A673 (cell line): ENCODE measurements around the gene CTRL. TPM values are rescaled to one million over a fixed set of nuclear protein-coding genes. Genes with fewer than 3 reads are reported as not detected.

Experiments
- BruUV-seq: library from RNA; stranded (reverse); fragments of 400-500 nt; replicated peaks from 2 replicates; lab custom pipeline; 2021; lab: Mats Ljungman, UMichigan
- CTCF ChIA-PET: fragments of 300-600 bp; sonication (Branson Sonifier 250); formaldehyde crosslinking; loops from one replicate; lab custom pipeline; 2022; ENCODE audit warnings: antibody characterized with exemption; lab: Charles Lee
- POLR2A ChIA-PET: fragments of 300-600 bp; sonication (Branson Sonifier 250); formaldehyde crosslinking; loops from one replicate; lab custom pipeline; 2022; ENCODE audit warnings: antibody characterized with exemption; ENCODE audit not compliant: low non-redundant PET; lab: Charles Lee
- DNase-seq: peaks from one replicate; pipeline ENCODE4 v3.0.0-alpha.2; 2015; ENCODE audit warnings: low spot score
- H3K27ac ChIP-seq: fragments of 200-600 bp; sonication (generic); 2 replicates; pipeline ENCODE4 v1.5.1; 2016; ENCODE audit warnings: mixed run types, low read depth, mild to moderate bottlenecking, mixed read lengths, antibody characterized with exemption, low read length; ENCODE audit not compliant: poor library complexity, severe bottlenecking
- H3K27me3 ChIP-seq: fragments of 200-600 bp; sonication (generic); replicated peaks from 2 replicates; pipeline ENCODE4 v1.6.1; 2017; ENCODE audit warnings: mixed run types, low read depth, mild to moderate bottlenecking, mixed read lengths, antibody characterized with exemption, low read length; ENCODE audit not compliant: insufficient read depth, poor library complexity
- H3K36me3 ChIP-seq: fragments of 200-600 bp; sonication (generic); 2 replicates; pipeline ENCODE4 v1.6.1; 2016; ENCODE audit warnings: mixed run types, mild to moderate bottlenecking, mixed read lengths, antibody characterized with exemption, low read length; ENCODE audit not compliant: insufficient read depth, poor library complexity, severe bottlenecking
- H3K4me1 ChIP-seq: fragments of 200-600 bp; sonication (generic); 2 replicates; pipeline ENCODE4 v1.6.1; 2017; ENCODE audit warnings: mixed run types, mild to moderate bottlenecking, mixed read lengths, antibody characterized with exemption, low read length; ENCODE audit not compliant: insufficient read depth, poor library complexity, severe bottlenecking
- H3K4me3 ChIP-seq: fragments of 200-600 bp; sonication (generic); 2 replicates; pipeline ENCODE4 v1.5.1; 2016; ENCODE audit warnings: low read depth, mixed run types, mild to moderate bottlenecking, mixed read lengths, low read length; ENCODE audit not compliant: poor library complexity, severe bottlenecking
- H3K9me3 ChIP-seq: fragments of 200-600 bp; sonication (generic); 2 replicates; pipeline ENCODE4 v1.6.1; 2016; ENCODE audit warnings: mixed run types, low read depth, mild to moderate bottlenecking, mixed read lengths, antibody characterized with exemption, low read length; ENCODE audit not compliant: poor library complexity, severe bottlenecking
- EZH2 ChIP-seq: fragments of 200-600 bp; sonication (generic); IDR thresholded peaks from 2 replicates; pipeline ENCODE4 v1.6.1; 2017; ENCODE audit warnings: borderline replicate concordance, low read depth, mild to moderate bottlenecking, mixed read lengths, antibody characterized with exemption, low read length; ENCODE audit not compliant: poor library complexity, severe bottlenecking
- intact Hi-C: fragments of 100-400 bp; cut with micrococcal nuclease; formaldehyde crosslinking; loops from one replicate; pipeline ENCODE4 v1.10.0; 2022; ENCODE audit not compliant: unreplicated experiment
- total RNA-seq: library from RNA; stranded (reverse); gene quantifications from 2 replicates; pipeline ENCODE4 v1.2.3, GENCODE V29; 2021
- TF ChIP-seq, protein P1 (sequence below): fragments of 300-800, 200-600 bp; sonication (generic); conservative IDR thresholded peaks from 2 replicates; pipeline ENCODE4 v1.5.1; 2017; ENCODE audit warnings: low read depth, mild to moderate bottlenecking, antibody characterized with exemption, low read length, moderate library complexity, mixed read lengths

The CTRL gene
- total RNA-seq, 1 experiment from 2014 or later = 2.9 TPM

DNA sequence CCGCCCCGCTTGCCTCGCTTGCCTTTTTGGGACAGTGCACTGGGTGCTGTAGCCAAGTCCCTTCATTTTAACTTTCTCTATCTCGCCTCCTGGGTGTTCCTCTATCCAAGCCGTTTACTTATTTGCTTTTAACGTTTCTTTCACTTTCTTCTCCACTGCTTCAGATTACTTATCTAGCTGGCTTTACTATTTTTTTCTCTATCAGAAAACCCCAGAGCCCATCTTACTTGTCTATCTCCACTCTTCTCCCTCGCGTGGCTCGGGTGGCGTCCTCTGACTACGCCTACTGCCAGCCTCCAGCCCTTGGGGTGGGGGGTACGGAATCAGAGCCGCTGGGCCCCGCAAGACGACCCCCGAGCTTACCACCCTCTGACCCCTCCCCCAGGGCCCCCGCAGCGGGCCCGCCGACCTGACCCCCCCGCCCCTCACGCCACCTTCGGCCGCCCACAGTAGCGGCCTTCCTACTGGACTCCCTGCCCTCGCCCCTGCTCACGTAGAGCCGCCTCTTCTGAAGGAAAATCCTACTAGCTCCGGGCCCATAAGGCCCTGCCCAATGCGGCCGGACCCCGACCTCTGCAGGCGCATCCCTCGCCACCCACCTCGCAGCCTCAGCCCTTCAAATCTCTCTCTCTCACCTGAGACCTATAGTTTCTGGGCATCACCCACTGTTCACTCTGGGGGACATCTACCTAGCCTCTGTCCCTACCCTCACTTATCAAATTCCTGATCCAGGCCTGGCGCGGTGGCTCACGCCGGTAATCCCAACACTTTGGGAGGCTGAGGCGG is 37.8 kb upstream of the CTRL start:
- Histone ChIP-seq H3K4me1 (peaks cover 19% of the 10 kb centered on the region), H3K4me3 (peak overlapping the region; percentile 68), H3K27ac (peak overlapping the region; percentile 87), H3K27me3 (no peaks in the 10 kb centered on the region), H3K9me3 (no peaks in the 10 kb centered on the region), H3K36me3 (no peaks in the 10 kb centered on the region)
- intact Hi-C loops = no loop called here
- CTCF ChIA-PET = interaction anchor here (0.7 kb wide), 1 partner anchor 71 kb away, joined by 6 read pairs; no protein-coding TSS in a partner anchor
- POLR2A ChIA-PET = no interaction called here
- DNase-seq = no peak
- TF ChIP-seq, protein P1, sequence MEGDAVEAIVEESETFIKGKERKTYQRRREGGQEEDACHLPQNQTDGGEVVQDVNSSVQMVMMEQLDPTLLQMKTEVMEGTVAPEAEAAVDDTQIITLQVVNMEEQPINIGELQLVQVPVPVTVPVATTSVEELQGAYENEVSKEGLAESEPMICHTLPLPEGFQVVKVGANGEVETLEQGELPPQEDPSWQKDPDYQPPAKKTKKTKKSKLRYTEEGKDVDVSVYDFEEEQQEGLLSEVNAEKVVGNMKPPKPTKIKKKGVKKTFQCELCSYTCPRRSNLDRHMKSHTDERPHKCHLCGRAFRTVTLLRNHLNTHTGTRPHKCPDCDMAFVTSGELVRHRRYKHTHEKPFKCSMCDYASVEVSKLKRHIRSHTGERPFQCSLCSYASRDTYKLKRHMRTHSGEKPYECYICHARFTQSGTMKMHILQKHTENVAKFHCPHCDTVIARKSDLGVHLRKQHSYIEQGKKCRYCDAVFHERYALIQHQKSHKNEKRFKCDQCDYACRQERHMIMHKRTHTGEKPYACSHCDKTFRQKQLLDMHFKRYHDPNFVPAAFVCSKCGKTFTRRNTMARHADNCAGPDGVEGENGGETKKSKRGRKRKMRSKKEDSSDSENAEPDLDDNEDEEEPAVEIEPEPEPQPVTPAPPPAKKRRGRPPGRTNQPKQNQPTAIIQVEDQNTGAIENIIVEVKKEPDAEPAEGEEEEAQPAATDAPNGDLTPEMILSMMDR = no peak
- TF ChIP-seq EZH2 = no peak
- BruUV-seq = no TSS peak

DNA sequence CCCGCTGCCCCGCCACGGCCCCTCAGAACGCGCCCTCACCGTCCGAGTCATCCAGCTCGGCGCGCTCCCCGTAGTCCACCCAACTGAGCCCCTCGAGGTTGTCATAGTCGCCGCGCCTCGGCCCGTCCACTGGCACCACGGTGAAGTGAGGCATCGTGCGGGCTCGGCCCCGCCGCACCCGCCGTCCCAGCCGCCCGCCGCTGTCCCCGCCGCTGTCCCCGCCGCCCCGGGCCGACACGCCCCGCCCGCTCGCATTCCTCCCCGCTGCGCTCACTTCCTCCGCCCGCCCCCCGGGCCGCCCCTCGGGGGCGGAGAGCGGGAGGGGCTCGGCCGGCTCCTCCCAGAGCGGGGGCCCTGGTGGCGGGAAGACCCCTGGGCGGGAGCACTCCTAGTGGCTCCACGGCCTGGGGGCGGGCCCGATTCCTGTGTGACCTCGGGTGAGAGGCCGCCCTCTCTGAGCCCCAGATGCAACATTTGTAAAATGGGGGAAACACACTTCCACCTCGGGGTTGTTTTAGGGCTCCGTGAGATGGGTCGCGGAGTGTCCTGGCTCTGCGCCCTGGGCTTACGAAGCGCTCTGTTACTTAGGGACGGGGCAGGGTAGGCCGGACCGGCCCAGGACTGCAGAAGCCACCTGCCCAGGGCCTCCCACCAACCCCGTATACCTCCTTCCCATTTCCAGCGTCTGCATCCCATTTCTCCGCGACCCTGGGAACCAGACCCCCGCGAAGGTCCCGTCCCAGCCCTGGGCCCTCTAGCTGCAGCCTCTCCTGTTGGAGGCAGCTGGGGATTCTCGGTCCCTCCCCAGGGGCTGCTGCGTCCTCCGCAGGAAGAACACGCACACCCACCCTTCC is 37.0 kb upstream of the CTRL start, which contains the start of gene SLC12A4:
Gene SLC12A4, minus strand, starts transcription at position 238 of the 854 bp plus-strand sequence. Its CDS starts 84 bp downstream, at position 154.
- POLR2A ChIA-PET = no interaction called here
- no TSS peak for BruUV-seq

DNA sequence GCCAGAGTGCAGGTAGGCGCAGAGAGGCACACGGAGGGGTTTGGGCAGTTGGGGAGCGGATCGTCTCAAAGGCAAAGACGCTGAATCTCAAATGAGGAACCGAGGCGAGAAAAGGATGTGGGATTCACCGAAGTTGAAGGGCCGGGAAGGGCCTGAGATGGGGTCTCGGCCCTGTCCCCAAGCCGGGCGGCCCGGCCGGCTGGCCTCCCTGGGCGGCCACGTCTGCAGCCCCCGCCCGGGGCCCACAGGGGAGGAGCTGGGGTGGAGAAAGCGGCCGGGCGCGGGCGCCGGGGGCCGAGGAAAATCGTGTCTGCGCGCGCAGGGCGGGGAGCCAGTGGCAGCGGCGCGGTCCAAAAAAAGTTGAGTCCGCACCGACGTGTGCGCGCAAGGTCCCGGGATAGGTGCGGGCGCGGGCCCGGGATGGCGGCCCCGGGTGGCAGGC is 36.3 kb upstream of the CTRL start:
- CTCF ChIA-PET = no interaction called here
- H3K27ac ChIP-seq = peak overlapping the region; percentile 87
- TF ChIP-seq, protein P1 = no peak
- no peak for TF ChIP-seq EZH2

More for the DNA sequence above, 37.0 kb upstream of the CTRL start, which contains the start of gene SLC12A4:
- Histone ChIP-seq H3K36me3 (no peaks in the 10 kb centered on the region), H3K27ac (peak within 1 kb of the TSS; percentile 87), H3K9me3 (no peaks in the 10 kb centered on the region), H3K27me3 (no peaks in the 10 kb centered on the region), H3K4me1 (peaks cover 19% of the 10 kb centered on the region), H3K4me3 (peak within 1 kb of the TSS; percentile 68)
- TF ChIP-seq, protein P1 = no peak
- TF ChIP-seq EZH2 = no peak
- CTCF ChIA-PET = no interaction called here
- intact Hi-C loops = no loop called here
- DNase-seq = peak; percentile 93

More for the DNA sequence above, 36.3 kb upstream of the CTRL start:
- DNase-seq = peak; percentile 42
- BruUV-seq = no TSS peak
- Histone ChIP-seq H3K9me3 (no peaks in the 10 kb centered on the region), H3K27me3 (no peaks in the 10 kb centered on the region), H3K36me3 (no peaks in the 10 kb centered on the region), H3K4me1 (peaks cover 19% of the 10 kb centered on the region), H3K4me3 (peak overlapping the region; percentile 68)
- intact Hi-C loops = no loop called here
- POLR2A ChIA-PET = no interaction called here
